Measurements from ENCODE around the gene FRY. TPM values are rescaled to one million over a fixed set of nuclear protein-coding genes. Genes with fewer than 3 reads are reported as not detected.

The FRY gene
- total RNA-seq, 2 experiments from 2014 or later, result 0.52 to 0.58 TPM

GRCh38 chr13:32203736-32204135 lies 172.2 kb downstream of the FRY start:
- no peak for DNase-seq
- no peaks in the 10 kb centered on the region for H3K9me3 Mint-ChIP-seq
- no peaks in the 10 kb centered on the region for H3K4me1 Mint-ChIP-seq
- no peaks in the 10 kb centered on the region for H3K27me3 Mint-ChIP-seq
- H3K36me3 Mint-ChIP-seq, result no peaks in the 10 kb centered on the region
- no peak overlapping the region for H3K27ac Mint-ChIP-seq
- no peak overlapping the region for H3K4me3 Mint-ChIP-seq

- Mint-ChIP-seq H3K27ac (no peak overlapping the region), H3K36me3 (no peaks in the 10 kb centered on the region), H3K4me3 (no peak overlapping the region), H3K4me1 (no peaks in the 10 kb centered on the region), H3K27me3 (no peaks in the 10 kb centered on the region), H3K9me3 (no peaks in the 10 kb centered on the region)
- no peak for DNase-seq
These were observed 174.0 kb downstream of the FRY start for GRCh38 chr13:32205431-32206096.

- Mint-ChIP-seq H3K27me3 (no peaks in the 10 kb centered on the region), H3K4me3 (no peak overlapping the region)
These were observed 174.6 kb downstream of the FRY start for GRCh38 chr13:32206097-32206740.

GRCh38 chr13:32208860-32209259 lies 177.3 kb downstream of the FRY start:
- H3K9me3 Mint-ChIP-seq, result no peaks in the 10 kb centered on the region
- no peaks in the 10 kb centered on the region for H3K4me1 Mint-ChIP-seq
- no peak overlapping the region for H3K4me3 Mint-ChIP-seq
- no peaks in the 10 kb centered on the region for H3K27me3 Mint-ChIP-seq
- no peak overlapping the region for H3K27ac Mint-ChIP-seq
- DNase-seq, result no peak
- no peaks in the 10 kb centered on the region for H3K36me3 Mint-ChIP-seq

More at GRCh38 chr13:32206097-32206740, 174.6 kb downstream of the FRY start:
- no peaks in the 10 kb centered on the region for H3K4me1 Mint-ChIP-seq
- H3K36me3 Mint-ChIP-seq, result no peaks in the 10 kb centered on the region
- no peak for DNase-seq
- no peaks in the 10 kb centered on the region for H3K9me3 Mint-ChIP-seq
- no peak overlapping the region for H3K27ac Mint-ChIP-seq

GRCh38 chr13:32209652-32210051 lies 178.1 kb downstream of the FRY start:
- DNase-seq, result no peak
- H3K27ac Mint-ChIP-seq, result no peak overlapping the region
- no peaks in the 10 kb centered on the region for H3K4me1 Mint-ChIP-seq

GRCh38 chr13:32210101-32210500 lies 178.5 kb downstream of the FRY start:
- H3K27me3 Mint-ChIP-seq, result no peaks in the 10 kb centered on the region
- H3K36me3 Mint-ChIP-seq, result no peaks in the 10 kb centered on the region
- no peaks in the 10 kb centered on the region for H3K4me1 Mint-ChIP-seq
- H3K27ac Mint-ChIP-seq, result no peak overlapping the region
- no peak overlapping the region for H3K4me3 Mint-ChIP-seq
- no peaks in the 10 kb centered on the region for H3K9me3 Mint-ChIP-seq
- DNase-seq, result no peak

More at GRCh38 chr13:32209652-32210051, 178.1 kb downstream of the FRY start:
- H3K4me3 Mint-ChIP-seq, result no peak overlapping the region
- no peaks in the 10 kb centered on the region for H3K9me3 Mint-ChIP-seq
- no peaks in the 10 kb centered on the region for H3K36me3 Mint-ChIP-seq
- H3K27me3 Mint-ChIP-seq, result no peaks in the 10 kb centered on the region

GRCh38 chr13:32211813-32212212 lies 180.2 kb downstream of the FRY start:
- DNase-seq, result no peak
- Mint-ChIP-seq H3K9me3 (no peaks in the 10 kb centered on the region), H3K27ac (no peak overlapping the region), H3K36me3 (no peaks in the 10 kb centered on the region), H3K27me3 (no peaks in the 10 kb centered on the region), H3K4me3 (no peak overlapping the region), H3K4me1 (no peaks in the 10 kb centered on the region)

GRCh38 chr13:32212421-32212820 lies 180.8 kb downstream of the FRY start:
- Mint-ChIP-seq H3K4me1 (no peaks in the 10 kb centered on the region), H3K27ac (no peak overlapping the region), H3K36me3 (no peaks in the 10 kb centered on the region), H3K4me3 (no peak overlapping the region), H3K27me3 (no peaks in the 10 kb centered on the region), H3K9me3 (no peaks in the 10 kb centered on the region)
- DNase-seq, result no peak

GRCh38 chr13:32213626-32214025 lies 182.1 kb downstream of the FRY start:
- Mint-ChIP-seq H3K27ac (no peak overlapping the region), H3K27me3 (no peaks in the 10 kb centered on the region), H3K36me3 (no peaks in the 10 kb centered on the region), H3K9me3 (no peaks in the 10 kb centered on the region), H3K4me3 (no peak overlapping the region), H3K4me1 (no peaks in the 10 kb centered on the region)
- no peak for DNase-seq

- Mint-ChIP-seq H3K36me3 (no peaks in the 10 kb centered on the region), H3K4me3 (no peak overlapping the region), H3K27ac (no peak overlapping the region), H3K9me3 (no peaks in the 10 kb centered on the region), H3K4me1 (no peaks in the 10 kb centered on the region), H3K27me3 (no peaks in the 10 kb centered on the region)
- DNase-seq, result no peak
These were observed 182.5 kb downstream of the FRY start for GRCh38 chr13:32214071-32214470.

GRCh38 chr13:32216281-32216680 lies 184.7 kb downstream of the FRY start:
- H3K27me3 Mint-ChIP-seq, result no peaks in the 10 kb centered on the region
- no peaks in the 10 kb centered on the region for H3K9me3 Mint-ChIP-seq
- no peaks in the 10 kb centered on the region for H3K4me1 Mint-ChIP-seq
- no peak overlapping the region for H3K4me3 Mint-ChIP-seq
- no peak for DNase-seq
- no peak overlapping the region for H3K27ac Mint-ChIP-seq
- H3K36me3 Mint-ChIP-seq, result no peaks in the 10 kb centered on the region

- H3K9me3 Mint-ChIP-seq, result no peaks in the 10 kb centered on the region
- H3K4me1 Mint-ChIP-seq, result no peaks in the 10 kb centered on the region
- DNase-seq, result no peak
- no peaks in the 10 kb centered on the region for H3K27me3 Mint-ChIP-seq
- H3K36me3 Mint-ChIP-seq, result no peaks in the 10 kb centered on the region
- no peak overlapping the region for H3K4me3 Mint-ChIP-seq
- H3K27ac Mint-ChIP-seq, result no peak overlapping the region
These were observed 190.6 kb downstream of the FRY start for GRCh38 chr13:32222046-32222676.

- Mint-ChIP-seq H3K9me3 (no peaks in the 10 kb centered on the region), H3K4me1 (no peaks in the 10 kb centered on the region), H3K36me3 (no peaks in the 10 kb centered on the region), H3K27me3 (no peaks in the 10 kb centered on the region), H3K4me3 (no peak overlapping the region), H3K27ac (no peak overlapping the region)
- DNase-seq, result no peak
These were observed 193.3 kb downstream of the FRY start for GRCh38 chr13:32224916-32225315.

GRCh38 chr13:32225481-32225931 lies 193.9 kb downstream of the FRY start:
- no peak overlapping the region for H3K4me3 Mint-ChIP-seq
- H3K4me1 Mint-ChIP-seq, result no peaks in the 10 kb centered on the region
- H3K27ac Mint-ChIP-seq, result no peak overlapping the region
- H3K9me3 Mint-ChIP-seq, result no peaks in the 10 kb centered on the region
- H3K36me3 Mint-ChIP-seq, result no peaks in the 10 kb centered on the region
- H3K27me3 Mint-ChIP-seq, result no peaks in the 10 kb centered on the region
- no peak for DNase-seq

- no peak for DNase-seq
These were observed 196.9 kb downstream of the FRY start for GRCh38 chr13:32228330-32229041.

More at GRCh38 chr13:32228330-32229041, 196.9 kb downstream of the FRY start:
- Mint-ChIP-seq H3K9me3 (no peaks in the 10 kb centered on the region), H3K36me3 (no peaks in the 10 kb centered on the region), H3K4me3 (no peak overlapping the region), H3K27me3 (no peaks in the 10 kb centered on the region), H3K4me1 (no peaks in the 10 kb centered on the region), H3K27ac (no peak overlapping the region)
